ENCODE data around the gene HAP1. TPM values are rescaled to one million over a fixed set of nuclear protein-coding genes. Genes with fewer than 3 reads are reported as not detected.

The HAP1 gene
- polyA plus RNA-seq, 2 of the 4 experiments (the other 2 are of a cell fraction) = 1.6 to 2.2 TPM

DNA sequence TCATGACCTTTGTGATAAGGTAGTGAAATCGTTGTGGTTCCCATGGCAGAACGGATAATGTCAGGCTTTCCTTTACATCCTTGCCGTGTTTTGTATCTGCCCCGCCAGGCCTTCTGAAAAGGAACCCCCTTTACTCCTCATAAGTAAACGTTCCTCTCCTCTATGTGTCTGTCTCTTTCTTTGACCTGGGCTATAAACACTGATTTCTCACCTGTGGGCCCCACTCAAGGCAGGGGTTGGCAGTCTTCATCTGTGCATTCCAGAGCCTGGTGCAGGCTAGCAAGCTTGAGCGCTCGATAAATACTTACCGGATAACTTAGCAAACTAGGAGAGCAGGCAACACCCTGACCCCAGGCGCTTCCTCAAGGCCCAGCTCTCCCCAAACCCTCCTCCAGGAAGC is 7.3 kb upstream of the HAP1 start:
- 74% methylated on average over 9 of the region's 9 CpGs for WGBS (ENCODE audit: missing lambda C conversion rate)
- Histone ChIP-seq H3K4me1 (peaks cover 29% of the 10 kb centered on the region), H3K4me2 (no peak overlapping the region), H3K9me3 (no peaks in the 10 kb centered on the region), H3K27ac (peak overlapping the region in 1 of 2 experiments; percentile 10; a peak in 1 of 6 replicates), H3K4me3 (no peak overlapping the region)
- FAIRE-seq = no peak
- DNase-seq (ENCODE audit: low read depth in 1 of 2, low spot score in 1 of 2) = no peak
- TF ChIP-seq ZFP36 (IDR thresholded peaks at IDR 0.05; ENCODE audit: borderline replicate concordance, partially characterized antibody) = no peak
- no peak for TF ChIP-seq EP300 (IDR thresholded peaks at IDR 0.05)
- TF ChIP-seq MYC (IDR thresholded peaks at IDR 0.05; ENCODE audit: borderline replicate concordance, low read length) = no peak
- TF ChIP-seq, protein P1, sequence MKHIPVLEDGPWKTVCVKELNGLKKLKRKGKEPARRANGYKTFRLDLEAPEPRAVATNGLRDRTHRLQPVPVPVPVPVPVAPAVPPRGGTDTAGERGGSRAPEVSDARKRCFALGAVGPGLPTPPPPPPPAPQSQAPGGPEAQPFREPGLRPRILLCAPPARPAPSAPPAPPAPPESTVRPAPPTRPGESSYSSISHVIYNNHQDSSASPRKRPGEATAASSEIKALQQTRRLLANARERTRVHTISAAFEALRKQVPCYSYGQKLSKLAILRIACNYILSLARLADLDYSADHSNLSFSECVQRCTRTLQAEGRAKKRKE (CRISPR knock-in tag; IDR thresholded peaks at IDR 0.05; ENCODE audit: low read depth) = no peak
- TF ChIP-seq POLR2AphosphoS2 (conservative IDR thresholded peaks at IDR 0.05; ENCODE audit: low read length) = 0 out of 2 replicates have a peak, but pooled peaks have one; percentile 10
- TF ChIP-seq, protein P2, sequence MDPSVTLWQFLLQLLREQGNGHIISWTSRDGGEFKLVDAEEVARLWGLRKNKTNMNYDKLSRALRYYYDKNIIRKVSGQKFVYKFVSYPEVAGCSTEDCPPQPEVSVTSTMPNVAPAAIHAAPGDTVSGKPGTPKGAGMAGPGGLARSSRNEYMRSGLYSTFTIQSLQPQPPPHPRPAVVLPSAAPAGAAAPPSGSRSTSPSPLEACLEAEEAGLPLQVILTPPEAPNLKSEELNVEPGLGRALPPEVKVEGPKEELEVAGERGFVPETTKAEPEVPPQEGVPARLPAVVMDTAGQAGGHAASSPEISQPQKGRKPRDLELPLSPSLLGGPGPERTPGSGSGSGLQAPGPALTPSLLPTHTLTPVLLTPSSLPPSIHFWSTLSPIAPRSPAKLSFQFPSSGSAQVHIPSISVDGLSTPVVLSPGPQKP (IDR thresholded peaks at IDR 0.05; ENCODE audit: low read depth, low read length) = no peak
- ChIA-PET CTCF (interaction anchor here (1.2 to 96.0 kb wide), 6 partner anchors 9 to 217 kb away, joined by 3 to 3262 read pairs (median 4); partner anchors contain the start of genes FKBP10, JUP and P3H4), POLR2A (interaction anchor here (0.6 to 2.2 kb wide), 2 partner anchors 45 to 157 kb away, joined by 3 to 11 read pairs; partner anchors contain the start of gene JUP)
- ATAC-seq = no peak

DNA sequence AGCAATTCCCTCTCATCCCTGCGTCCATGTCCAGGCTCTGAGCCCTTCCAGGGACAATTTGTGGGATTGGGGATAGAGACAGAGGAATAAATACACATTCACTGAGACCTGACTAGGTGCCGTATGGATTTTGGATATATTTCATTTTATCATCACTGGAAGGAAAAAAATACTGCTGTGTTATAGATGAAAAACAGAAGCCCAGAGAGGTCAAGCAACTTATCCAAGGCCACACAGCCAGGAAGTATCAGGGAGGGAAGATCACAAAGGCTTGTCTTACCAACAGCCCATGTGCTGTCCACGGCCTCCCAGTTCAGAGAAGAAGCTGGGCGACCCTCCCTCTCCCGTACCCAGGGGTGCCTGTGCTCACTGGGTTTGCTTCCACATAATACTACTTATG is 6.1 kb upstream of the HAP1 start:
- 0 out of 2 replicates have a peak, but pooled peaks have one; percentile 55 for TF ChIP-seq CHD4 (IDR thresholded peaks at IDR 0.05; ENCODE audit: borderline replicate concordance)
- peak; percentile 68 for TF ChIP-seq ZFP36 (IDR thresholded peaks at IDR 0.05; ENCODE audit: borderline replicate concordance, partially characterized antibody)
- no peak for TF ChIP-seq MAZ (IDR thresholded peaks at IDR 0.05; ENCODE audit: borderline replicate concordance, low read depth, low read length)
- ChIA-PET POLR2A (interaction anchor here (1.3 to 2.2 kb wide), 2 partner anchors 46 to 52 kb away, joined by 3 to 11 read pairs; partner anchors contain the start of genes EIF1 and JUP), CTCF (interaction anchor here (0.7 to 96.0 kb wide), 7 partner anchors 11 to 223 kb away, joined by 3 to 3262 read pairs (median 3); partner anchors contain the start of genes FKBP10, JUP and P3H4)
- FAIRE-seq (no peak), DNase-seq (ENCODE audit: low read depth in 1 of 2, low spot score in 1 of 2) (no peak), ATAC-seq (no peak)
- H3K9me3 ChIP-seq = no peaks in the 10 kb centered on the region
- H3K4me2 ChIP-seq = no peak overlapping the region
- H3K27ac ChIP-seq = peak overlapping the region; percentile 68 to 85; a peak in 5 of 6 replicates
- peaks cover 29% of the 10 kb centered on the region for H3K4me1 ChIP-seq
- no peak overlapping the region for H3K4me3 ChIP-seq
- 94% methylated on average over 5 of the region's 5 CpGs for WGBS (ENCODE audit: missing lambda C conversion rate)

DNA sequence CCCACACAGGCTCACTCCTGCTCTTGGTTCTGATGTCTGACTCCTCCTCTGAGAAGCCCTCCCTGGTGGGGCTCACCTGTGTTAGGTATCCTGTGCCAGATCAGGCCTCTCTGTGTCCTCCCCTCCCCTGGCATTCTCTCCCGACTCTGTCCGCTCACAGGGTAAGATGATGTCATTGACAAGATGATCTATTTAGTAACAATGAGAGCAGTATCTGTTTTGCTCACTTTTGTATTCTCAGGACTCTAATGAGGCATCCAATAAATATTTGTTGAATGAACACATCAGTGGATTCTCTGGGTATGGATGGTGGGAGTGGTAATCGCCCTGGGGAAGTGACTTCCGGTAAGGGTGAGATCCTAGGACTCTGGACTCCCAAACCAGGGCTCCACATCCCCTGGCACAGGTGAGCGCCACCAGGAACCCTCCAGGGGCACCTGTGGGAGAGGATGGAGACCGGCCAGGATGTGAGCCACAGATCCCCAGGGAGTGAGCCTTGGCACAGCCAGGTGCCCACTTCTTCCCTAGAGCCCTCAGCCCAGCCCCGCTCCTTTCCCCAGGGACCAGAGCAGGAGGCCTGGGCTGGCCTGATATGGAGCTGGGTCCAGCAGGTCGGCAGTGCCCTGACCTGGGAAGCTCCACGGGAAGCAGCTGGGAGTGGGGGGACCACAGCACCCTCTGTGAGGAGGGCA is 5.4 kb upstream of the HAP1 start:
- Histone ChIP-seq H3K9me3 (no peaks in the 10 kb centered on the region), H3K4me3 (no peak overlapping the region), H3K4me1 (peaks cover 33% of the 10 kb centered on the region), H3K4me2 (peak overlapping the region; percentile 43), H3K27ac (peak overlapping the region; percentile 68 to 85)
- 34% methylated on average over 8 of the region's 9 CpGs for WGBS (ENCODE audit: missing lambda C conversion rate)
- TF ChIP-seq HEYL (CRISPR knock-in tag; IDR thresholded peaks at IDR 0.05) (no peak), FOSL2 (IDR thresholded peaks at IDR 0.05) (no peak), FOSL2 (CRISPR knock-in tag; IDR thresholded peaks at IDR 0.05) (peak; percentile 46), JUNB (IDR thresholded peaks at IDR 0.05) (no peak)
- FAIRE-seq = no peak
- POLR2A ChIA-PET = interaction anchor here (1.3 kb wide), 1 partner anchor 51 kb away, joined by 3 read pairs; the partner anchor contains the start of gene EIF1
- peak; percentile 2 to 14; a peak in 3 of 6 replicates for ATAC-seq
- DNase-seq (ENCODE audit: low read depth in 1 of 2, low spot score in 1 of 2) = peak; percentile 56 to 73
- CTCF ChIA-PET = interaction anchor here (0.7 to 96.0 kb wide), 5 partner anchors 11 to 224 kb away, joined by 3 to 3262 read pairs (median 3); partner anchors contain the start of genes FKBP10, JUP and P3H4

DNA sequence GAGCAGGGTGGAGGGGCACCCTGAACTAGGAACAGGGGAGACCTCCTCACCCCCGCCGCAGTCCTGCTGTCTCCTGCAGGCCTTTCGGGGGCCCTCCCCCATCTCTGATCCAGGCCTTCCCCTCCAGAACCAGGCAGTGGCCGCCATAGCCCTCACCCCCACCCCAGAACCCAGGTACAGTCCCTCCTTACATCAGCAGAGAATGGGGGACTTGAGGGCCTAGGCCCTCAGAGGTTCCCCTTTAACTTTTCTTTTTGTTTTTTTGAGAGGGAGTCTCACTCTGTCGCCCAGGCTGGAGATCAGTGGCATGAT is 4.3 kb upstream of the HAP1 start:
- peak overlapping the region; percentile 68 to 85 for H3K27ac ChIP-seq
- FAIRE-seq = no peak

More for the DNA sequence above, 4.3 kb upstream of the HAP1 start:
- no peak for ATAC-seq
- DNase-seq (ENCODE audit: low read depth in 1 of 2, low spot score in 1 of 2) = no peak
- CTCF ChIA-PET = interaction anchor here (5.8 to 96.0 kb wide), 2 partner anchors 13 to 49 kb away, joined by 46 to 3262 read pairs; partner anchors contain the start of genes FKBP10, JUP and P3H4
- POLR2A ChIA-PET = no interaction called here
- H3K4me2 ChIP-seq = no peak overlapping the region; the same call in 2 of the 3 replicates
- WGBS (ENCODE audit: missing lambda C conversion rate) = 92% methylated on average over 5 of the region's 5 CpGs
- TF ChIP-seq TP53 (CRISPR knock-in tag; IDR thresholded peaks at IDR 0.05) = no peak
- TF ChIP-seq ZFP36 (IDR thresholded peaks at IDR 0.05; ENCODE audit: borderline replicate concordance, partially characterized antibody) = no peak
- no peak for TF ChIP-seq BHLHE40 (IDR thresholded peaks at IDR 0.05; ENCODE audit: low read depth, low read length)
- no peak for TF ChIP-seq HDAC2 (IDR thresholded peaks at IDR 0.05)
- H3K4me3 ChIP-seq = no peak overlapping the region
- no peaks in the 10 kb centered on the region for H3K9me3 ChIP-seq
- H3K4me1 ChIP-seq = peaks cover 35% of the 10 kb centered on the region
